Ishikawa (cell line): ENCODE measurements around the gene RNF8.

Experiments
- CEBPB ChIP-seq: IDR thresholded peaks from 2 replicates; pipeline ENCODE4 v1.6.1; 2012
- CREB1 ChIP-seq: IDR thresholded peaks from 2 replicates; pipeline ENCODE4 v1.6.1; 2012; ENCODE audit warnings: low read depth
- EGR1 ChIP-seq: IDR thresholded peaks from 2 replicates; pipeline ENCODE4 v1.6.1; 2012
- EP300 ChIP-seq: IDR thresholded peaks from 2 replicates; pipeline ENCODE4 v1.6.1; 2012; ENCODE audit warnings: borderline replicate concordance
- FOXM1 ChIP-seq: IDR thresholded peaks from 2 replicates; pipeline ENCODE4 v1.6.1; 2012; ENCODE audit warnings: low read depth, borderline replicate concordance
- MAX ChIP-seq: IDR thresholded peaks from 2 replicates; pipeline ENCODE4 v1.6.1; 2012
- NFIC ChIP-seq: IDR thresholded peaks from 2 replicates; pipeline ENCODE4 v1.6.1; 2012
- RAD21 ChIP-seq: IDR thresholded peaks from 2 replicates; pipeline ENCODE4 v1.6.1; 2012; ENCODE audit warnings: low read depth
- REST ChIP-seq: IDR thresholded peaks from 2 replicates; pipeline ENCODE4 v1.6.1; 2012; ENCODE audit warnings: low read depth, mild to moderate bottlenecking
- TAF1 ChIP-seq: IDR thresholded peaks from 2 replicates; pipeline ENCODE4 v1.6.1; 2012; ENCODE audit warnings: low read depth, mild to moderate bottlenecking
- TCF12 ChIP-seq: IDR thresholded peaks from 2 replicates; pipeline ENCODE4 v1.6.1; 2012; ENCODE audit warnings: low read depth
- TEAD4 ChIP-seq: IDR thresholded peaks from 2 replicates; pipeline ENCODE4 v1.6.1; 2012
- YY1 ChIP-seq: IDR thresholded peaks from 2 replicates; pipeline ENCODE4 v1.6.1; 2012; ENCODE audit warnings: low read depth
- ZBTB7A ChIP-seq: IDR thresholded peaks from 2 replicates; pipeline ENCODE4 v1.6.1; 2012; ENCODE audit warnings: low read depth
- TF ChIP-seq, protein P1 (sequence below): IDR thresholded peaks from 2 replicates; pipeline ENCODE4 v1.6.1; 2012

Gene RNF8

GRCh38 chr6:37321101-37321500 lies 32.7 kb upstream of the RNF8 start:
- TF ChIP-seq EP300 (no peak), REST (no peak), ZBTB7A (no peak), FOXM1 (no peak), TCF12 (no peak), TEAD4 (no peak), MAX (no peak), RAD21 (no peak), NFIC (no peak), YY1 (no peak), CREB1 (no peak), TAF1 (no peak), CEBPB (no peak), EGR1 (no peak)
- TF ChIP-seq, protein P1, sequence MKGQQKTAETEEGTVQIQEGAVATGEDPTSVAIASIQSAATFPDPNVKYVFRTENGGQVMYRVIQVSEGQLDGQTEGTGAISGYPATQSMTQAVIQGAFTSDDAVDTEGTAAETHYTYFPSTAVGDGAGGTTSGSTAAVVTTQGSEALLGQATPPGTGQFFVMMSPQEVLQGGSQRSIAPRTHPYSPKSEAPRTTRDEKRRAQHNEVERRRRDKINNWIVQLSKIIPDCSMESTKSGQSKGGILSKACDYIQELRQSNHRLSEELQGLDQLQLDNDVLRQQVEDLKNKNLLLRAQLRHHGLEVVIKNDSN, result no peak

DNA sequence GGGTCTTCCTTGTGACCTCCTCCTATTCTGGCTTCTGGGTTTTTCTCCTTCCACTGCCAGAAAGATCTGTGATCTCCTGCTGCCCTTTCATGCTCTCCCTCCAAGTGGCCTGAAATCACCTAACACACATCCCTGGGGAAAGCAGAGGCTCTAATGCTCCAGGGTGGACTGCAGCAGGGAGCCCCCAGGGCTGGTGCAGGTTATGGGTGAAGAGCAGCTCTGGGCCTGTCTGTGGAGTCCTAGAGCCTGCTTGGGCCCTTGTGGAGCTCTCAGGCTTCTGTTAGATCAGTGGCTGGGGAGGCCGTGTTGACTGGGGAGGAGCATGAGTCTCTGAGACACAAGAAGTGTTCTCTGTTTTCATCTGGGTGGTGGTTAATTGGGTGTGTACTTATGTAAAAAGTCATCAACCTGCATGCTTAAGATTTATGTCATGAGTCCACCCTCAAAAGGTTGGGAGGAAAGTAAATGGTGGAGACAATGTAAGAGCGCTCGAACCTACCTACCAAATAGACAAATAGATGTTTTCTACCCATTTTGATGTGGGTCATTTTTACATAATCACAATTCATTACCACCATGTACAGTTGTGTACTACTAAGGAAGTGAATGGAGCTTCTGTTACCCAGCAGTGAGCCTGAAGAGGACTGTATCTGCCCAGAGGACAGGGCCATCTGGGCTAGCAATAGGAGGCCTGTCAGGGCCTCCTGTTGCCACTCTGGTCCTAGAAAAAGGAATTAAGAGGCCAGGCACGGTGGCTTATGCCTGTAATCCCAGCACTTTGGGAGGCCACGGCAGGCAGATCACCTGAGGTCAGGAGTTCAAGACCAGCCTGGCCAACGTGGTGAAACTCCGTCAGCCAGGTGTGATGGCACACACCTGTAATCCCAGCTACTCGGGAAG lies 32.0 kb upstream of the RNF8 start:
- TF ChIP-seq MAX (no peak), CREB1 (no peak), CEBPB (no peak), FOXM1 (no peak), EP300 (no peak), NFIC (no peak), ZBTB7A (no peak), TCF12 (no peak), EGR1 (no peak), YY1 (no peak), TEAD4 (no peak), RAD21 (no peak), REST (no peak), TAF1 (no peak)
- TF ChIP-seq, protein P1, result no peak

DNA sequence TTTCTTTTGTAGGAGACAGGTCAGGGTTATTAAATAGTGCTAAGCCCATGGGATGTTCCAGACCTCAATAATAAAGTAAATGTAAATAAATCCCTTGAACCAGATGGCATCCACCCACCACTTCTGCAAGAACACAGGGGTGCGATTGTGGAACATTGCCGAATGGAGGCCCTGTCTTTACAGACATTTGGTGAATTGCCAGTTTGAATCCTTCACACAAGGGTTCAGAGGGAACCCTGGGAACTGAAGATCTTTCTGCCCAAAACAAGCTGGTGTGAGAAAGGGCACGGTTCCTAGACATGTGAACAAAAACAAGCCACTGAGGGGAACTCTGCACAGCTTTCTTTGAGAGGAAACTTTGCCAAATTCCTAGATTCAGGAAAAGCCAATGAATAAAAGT lies 30.2 kb upstream of the RNF8 start:
- no peak for TF ChIP-seq TCF12
- no peak for TF ChIP-seq TEAD4
- TF ChIP-seq ZBTB7A, result no peak
- TF ChIP-seq, protein P1, result no peak
- TF ChIP-seq CEBPB, result no peak
- no peak for TF ChIP-seq MAX
- TF ChIP-seq CREB1, result no peak
- no peak for TF ChIP-seq EP300
- no peak for TF ChIP-seq TAF1
- TF ChIP-seq NFIC, result no peak
- no peak for TF ChIP-seq FOXM1
- TF ChIP-seq REST, result no peak
- TF ChIP-seq YY1, result no peak
- TF ChIP-seq EGR1, result no peak
- TF ChIP-seq RAD21, result no peak
